SU-DHL-6 (cell line): ENCODE measurements around the gene MDM2.

Experiments used
- CTCF ChIP-seq: fragments of 200-600 bp; sonication (generic); IDR thresholded peaks from one replicate; pipeline ENCODE4 v1.5.1; 2017; ENCODE audit warnings: antibody characterized with exemption, mild to moderate bottlenecking, low read length, moderate library complexity; ENCODE audit not compliant: insufficient read depth, poor library complexity, severe bottlenecking
- EZH2phosphoT487 ChIP-seq: fragments of 200-600 bp; sonication (generic), shearing (Covaris generic); conservative IDR thresholded peaks from 2 replicates; pipeline ENCODE4 v1.6.1; 2018; ENCODE audit warnings: mild to moderate bottlenecking, antibody characterized with exemption, low read length, moderate library complexity, mixed read lengths

GRCh38 chr12:68854554-68854953, 46.6 kb downstream of the MDM2 start:
- TF ChIP-seq CTCF: no peak
- TF ChIP-seq EZH2phosphoT487: no peak
